Dedifferentiated amniotic fluid mesenchymal stem cell (primary cell): ENCODE measurements around the gene XPNPEP1.
A peak's percentile ranks its signal among the peaks of the same experiment; 100 is the strongest.

ENCODE experiments used
- DNase-seq: peaks from one replicate; pipeline ENCODE4 v3.0.0-alpha.2; 2016; ENCODE audit errors: extremely low spot score

Gene XPNPEP1

GRCh38 chr10:109947111-109947920, 24.0 kb upstream of the XPNPEP1 start:
- DNase-seq: no peak

GRCh38 chr10:109946680-109947079, 23.4 kb upstream of the XPNPEP1 start:
- no peak for DNase-seq

GRCh38 chr10:109945473-109946177, 22.3 kb upstream of the XPNPEP1 start:
- no peak for DNase-seq

- DNase-seq: no peak
Measured at GRCh38 chr10:109944613-109945012, 21.3 kb upstream of the XPNPEP1 start.

GRCh38 chr10:109941236-109941862, 18.0 kb upstream of the XPNPEP1 start:
- no peak for DNase-seq

- DNase-seq: no peak
Measured at GRCh38 chr10:109940553-109940952, 17.2 kb upstream of the XPNPEP1 start.

- DNase-seq: no peak
Measured at GRCh38 chr10:109940117-109940516, 16.8 kb upstream of the XPNPEP1 start.

GRCh38 chr10:109939315-109939961, 16.1 kb upstream of the XPNPEP1 start:
- DNase-seq: no peak

- no peak for DNase-seq
Measured at GRCh38 chr10:109937460-109938065, 14.3 kb upstream of the XPNPEP1 start.

GRCh38 chr10:109934958-109935793, 11.9 kb upstream of the XPNPEP1 start:
- DNase-seq: no peak

- DNase-seq: no peak
Measured at GRCh38 chr10:109933984-109934565, 10.8 kb upstream of the XPNPEP1 start.

- DNase-seq: no peak
Measured at GRCh38 chr10:109932968-109933367, 9.7 kb upstream of the XPNPEP1 start.

- no peak for DNase-seq
Measured at GRCh38 chr10:109932391-109932790, 9.1 kb upstream of the XPNPEP1 start.

GRCh38 chr10:109931163-109931562, 7.9 kb upstream of the XPNPEP1 start:
- no peak for DNase-seq

GRCh38 chr10:109929501-109930219, 6.3 kb upstream of the XPNPEP1 start:
- DNase-seq: peak; percentile 64

GRCh38 chr10:109928475-109928891, 5.2 kb upstream of the XPNPEP1 start:
- DNase-seq: peak; percentile 44

GRCh38 chr10:109926825-109927224, 3.5 kb upstream of the XPNPEP1 start:
- DNase-seq: no peak

- no peak for DNase-seq
Measured at GRCh38 chr10:109926061-109926745, 2.9 kb upstream of the XPNPEP1 start.

- DNase-seq: no peak
Measured at GRCh38 chr10:109924967-109925620, 1.8 kb upstream of the XPNPEP1 start.
